Ishikawa (cell line): Measurements from ENCODE around the gene CCNDBP1.

Experiments used
- CEBPB ChIP-seq: IDR thresholded peaks from 2 replicates; pipeline ENCODE4 v1.6.1; 2012
- CREB1 ChIP-seq: IDR thresholded peaks from 2 replicates; pipeline ENCODE4 v1.6.1; 2012; ENCODE audit warnings: low read depth
- EGR1 ChIP-seq: IDR thresholded peaks from 2 replicates; pipeline ENCODE4 v1.6.1; 2012
- EP300 ChIP-seq: IDR thresholded peaks from 2 replicates; pipeline ENCODE4 v1.6.1; 2012; ENCODE audit warnings: borderline replicate concordance
- FOXM1 ChIP-seq: IDR thresholded peaks from 2 replicates; pipeline ENCODE4 v1.6.1; 2012; ENCODE audit warnings: low read depth, borderline replicate concordance
- NFIC ChIP-seq: IDR thresholded peaks from 2 replicates; pipeline ENCODE4 v1.6.1; 2012
- RAD21 ChIP-seq: IDR thresholded peaks from 2 replicates; pipeline ENCODE4 v1.6.1; 2012; ENCODE audit warnings: low read depth
- TAF1 ChIP-seq: IDR thresholded peaks from 2 replicates; pipeline ENCODE4 v1.6.1; 2012; ENCODE audit warnings: low read depth, mild to moderate bottlenecking
- TEAD4 ChIP-seq: IDR thresholded peaks from 2 replicates; pipeline ENCODE4 v1.6.1; 2012
- YY1 ChIP-seq: IDR thresholded peaks from 2 replicates; pipeline ENCODE4 v1.6.1; 2012; ENCODE audit warnings: low read depth
- ZBTB7A ChIP-seq: IDR thresholded peaks from 2 replicates; pipeline ENCODE4 v1.6.1; 2012; ENCODE audit warnings: low read depth
- TF ChIP-seq, protein P1 (sequence below): IDR thresholded peaks from 2 replicates; pipeline ENCODE4 v1.6.1; 2012; ENCODE audit warnings: low read depth, mild to moderate bottlenecking

GRCh38 chr15:43220991-43221403 lies 35.8 kb downstream of the CCNDBP1 start, which contains the start of gene EPB42:
- TF ChIP-seq TAF1 (no peak), EGR1 (no peak), EP300 (no peak), TEAD4 (no peak), FOXM1 (no peak), CREB1 (no peak), CEBPB (no peak), YY1 (no peak), ZBTB7A (no peak), NFIC (no peak), RAD21 (no peak)
- TF ChIP-seq, protein P1, sequence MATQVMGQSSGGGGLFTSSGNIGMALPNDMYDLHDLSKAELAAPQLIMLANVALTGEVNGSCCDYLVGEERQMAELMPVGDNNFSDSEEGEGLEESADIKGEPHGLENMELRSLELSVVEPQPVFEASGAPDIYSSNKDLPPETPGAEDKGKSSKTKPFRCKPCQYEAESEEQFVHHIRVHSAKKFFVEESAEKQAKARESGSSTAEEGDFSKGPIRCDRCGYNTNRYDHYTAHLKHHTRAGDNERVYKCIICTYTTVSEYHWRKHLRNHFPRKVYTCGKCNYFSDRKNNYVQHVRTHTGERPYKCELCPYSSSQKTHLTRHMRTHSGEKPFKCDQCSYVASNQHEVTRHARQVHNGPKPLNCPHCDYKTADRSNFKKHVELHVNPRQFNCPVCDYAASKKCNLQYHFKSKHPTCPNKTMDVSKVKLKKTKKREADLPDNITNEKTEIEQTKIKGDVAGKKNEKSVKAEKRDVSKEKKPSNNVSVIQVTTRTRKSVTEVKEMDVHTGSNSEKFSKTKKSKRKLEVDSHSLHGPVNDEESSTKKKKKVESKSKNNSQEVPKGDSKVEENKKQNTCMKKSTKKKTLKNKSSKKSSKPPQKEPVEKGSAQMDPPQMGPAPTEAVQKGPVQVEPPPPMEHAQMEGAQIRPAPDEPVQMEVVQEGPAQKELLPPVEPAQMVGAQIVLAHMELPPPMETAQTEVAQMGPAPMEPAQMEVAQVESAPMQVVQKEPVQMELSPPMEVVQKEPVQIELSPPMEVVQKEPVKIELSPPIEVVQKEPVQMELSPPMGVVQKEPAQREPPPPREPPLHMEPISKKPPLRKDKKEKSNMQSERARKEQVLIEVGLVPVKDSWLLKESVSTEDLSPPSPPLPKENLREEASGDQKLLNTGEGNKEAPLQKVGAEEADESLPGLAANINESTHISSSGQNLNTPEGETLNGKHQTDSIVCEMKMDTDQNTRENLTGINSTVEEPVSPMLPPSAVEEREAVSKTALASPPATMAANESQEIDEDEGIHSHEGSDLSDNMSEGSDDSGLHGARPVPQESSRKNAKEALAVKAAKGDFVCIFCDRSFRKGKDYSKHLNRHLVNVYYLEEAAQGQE = no peak
